HuH-7 (cell line): ENCODE measurements around the gene S100A9.
"Not testable (repeated sequence)": the region's sequence is repeated elsewhere in the genome, so short reads cannot be mapped to it uniquely, and the experiment has no call there.

Experiments used
- DNase-seq: peaks from one replicate; pipeline ENCODE4 v3.0.0; 2011; ENCODE audit warnings: low spot score

Gene S100A9

DNA sequence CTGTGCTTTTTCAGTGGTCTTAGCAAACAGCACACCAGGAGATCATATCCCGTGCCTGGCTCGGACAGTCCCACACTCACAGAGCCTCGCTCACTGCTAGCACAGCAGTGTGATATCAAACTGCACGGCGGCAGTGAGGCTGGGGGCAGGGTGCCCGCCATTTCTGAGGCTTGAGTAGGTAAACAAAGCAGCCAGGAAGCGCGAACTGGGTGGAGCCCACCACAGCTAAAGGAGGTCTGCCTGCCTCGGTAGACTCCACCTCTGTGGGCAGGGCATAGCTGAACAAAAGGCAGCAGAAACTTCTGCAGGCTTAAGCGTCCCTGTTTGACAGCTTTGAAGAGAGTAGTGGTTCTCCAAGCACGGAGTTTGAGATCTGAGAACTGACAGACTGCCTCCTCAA lies 49.6 kb downstream of the S100A9 start:
- not testable (repeated sequence) for DNase-seq
